Measurements from ENCODE around the gene BCAS3. TPM values are rescaled to one million over a fixed set of nuclear protein-coding genes. Genes with fewer than 3 reads are reported as not detected.

The BCAS3 gene
- total RNA-seq, 2 experiments from 2014 or later = 13.7 to 25.8 TPM

GRCh38 chr17:61406537-61406845 lies 728.8 kb downstream of the BCAS3 start:
- Mint-ChIP-seq H3K4me1 (peaks cover 30% of the 10 kb centered on the region), H3K27me3 (peaks cover 75% of the 10 kb centered on the region), H3K27ac (no peak overlapping the region), H3K4me3 (no peak overlapping the region), H3K9me3 (ENCODE audit: low read depth) (no peaks in the 10 kb centered on the region), H3K36me3 (no peaks in the 10 kb centered on the region)
- no peak for ATAC-seq
- DNase-seq = no peak
- CTCF ChIA-PET = interaction anchor here (1.2 kb wide), 1 partner anchor 8 kb away, joined by 3 read pairs; no protein-coding TSS in a partner anchor

DNA sequence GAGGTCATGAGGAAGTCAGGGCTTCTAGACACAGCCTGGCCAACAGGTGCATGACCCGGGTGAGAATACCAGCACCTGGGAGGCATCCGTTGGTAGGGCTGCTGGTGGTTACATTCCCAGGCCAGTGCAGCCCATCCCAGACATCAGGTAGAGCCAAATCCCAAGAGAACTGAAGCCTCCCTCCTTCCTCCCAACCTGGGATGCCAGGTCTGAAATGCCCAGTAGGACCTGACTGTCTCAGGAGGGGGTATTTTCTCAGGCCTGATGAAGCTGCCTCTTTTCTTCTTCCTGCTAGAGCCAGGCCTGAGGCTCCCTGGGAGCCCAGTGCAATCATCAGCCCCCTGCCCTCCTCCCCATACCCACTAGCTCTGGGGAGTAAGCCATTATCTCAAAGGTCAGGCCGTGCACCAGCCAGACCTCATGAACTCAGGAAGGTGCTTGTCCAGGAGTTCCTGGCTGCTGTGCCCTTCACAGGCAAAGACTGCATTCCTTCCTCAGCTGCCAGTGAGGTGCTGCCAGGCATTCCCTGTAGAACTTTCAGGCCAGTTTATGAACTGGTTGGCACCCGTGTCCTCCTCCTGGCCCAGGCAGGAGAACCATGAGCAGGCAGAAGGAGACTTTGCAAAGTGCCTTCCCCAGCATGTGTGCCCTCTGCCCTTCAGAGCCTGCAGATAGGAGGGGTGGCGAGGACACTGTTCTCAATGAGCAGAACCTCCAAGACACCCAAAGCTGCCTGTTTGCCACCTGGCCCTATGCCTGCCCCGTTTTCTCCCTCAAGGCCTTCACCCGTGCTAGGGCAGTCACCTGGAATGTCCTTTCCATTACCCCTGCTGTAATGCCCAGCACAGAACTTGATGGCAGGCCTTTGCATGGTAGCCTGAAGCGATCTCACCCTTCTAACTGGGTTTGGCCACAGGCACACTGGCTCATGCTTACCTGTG lies 729.6 kb downstream of the BCAS3 start:
- CTCF ChIA-PET = interaction anchor here (1.2 kb wide), 1 partner anchor 8 kb away, joined by 3 read pairs; no protein-coding TSS in a partner anchor
- H3K36me3 Mint-ChIP-seq = no peaks in the 10 kb centered on the region

GRCh38 chr17:61408151-61409041 lies 730.7 kb downstream of the BCAS3 start:
- ATAC-seq (no peak), DNase-seq (no peak)
- CTCF ChIA-PET = interaction anchor here (1.0 to 2.2 kb wide), 8 partner anchors 8 to 437 kb away, joined by 3 to 10 read pairs (median 6); partner anchors contain the start of gene TBX2

More for the DNA sequence above, 729.6 kb downstream of the BCAS3 start:
- Mint-ChIP-seq H3K27me3 (peaks cover 68% of the 10 kb centered on the region), H3K4me3 (no peak overlapping the region), H3K4me1 (peaks cover 30% of the 10 kb centered on the region), H3K27ac (no peak overlapping the region), H3K9me3 (ENCODE audit: low read depth) (no peaks in the 10 kb centered on the region)
- no peak for ATAC-seq
- DNase-seq = no peak

GRCh38 chr17:61409301-61410112 lies 731.9 kb downstream of the BCAS3 start:
- H3K27me3 Mint-ChIP-seq = peaks cover 53% of the 10 kb centered on the region
- H3K4me3 Mint-ChIP-seq = peak overlapping the region; percentile 55
- H3K9me3 Mint-ChIP-seq (ENCODE audit: low read depth) = no peaks in the 10 kb centered on the region
- H3K36me3 Mint-ChIP-seq = peaks cover 2% of the 10 kb centered on the region
- H3K4me1 Mint-ChIP-seq = peaks cover 15% of the 10 kb centered on the region
- no peak for DNase-seq
- ATAC-seq = peak; percentile 40
- H3K27ac Mint-ChIP-seq = no peak overlapping the region
- CTCF ChIA-PET = interaction anchor here (1.3 to 2.2 kb wide), 8 partner anchors 9 to 438 kb away, joined by 3 to 10 read pairs (median 6); partner anchors contain the start of gene TBX2

More at GRCh38 chr17:61408151-61409041, 730.7 kb downstream of the BCAS3 start:
- Mint-ChIP-seq H3K9me3 (ENCODE audit: low read depth) (no peaks in the 10 kb centered on the region), H3K4me1 (peaks cover 22% of the 10 kb centered on the region), H3K27me3 (peaks cover 62% of the 10 kb centered on the region), H3K36me3 (peaks cover under 1% of the 10 kb centered on the region), H3K4me3 (peak overlapping the region; percentile 59), H3K27ac (no peak overlapping the region)

GRCh38 chr17:61410141-61411010 lies 732.7 kb downstream of the BCAS3 start:
- Mint-ChIP-seq H3K9me3 (ENCODE audit: low read depth) (no peaks in the 10 kb centered on the region), H3K4me3 (peak overlapping the region; percentile 55), H3K36me3 (peaks cover 2% of the 10 kb centered on the region), H3K27ac (no peak overlapping the region), H3K4me1 (peaks cover 15% of the 10 kb centered on the region), H3K27me3 (peaks cover 51% of the 10 kb centered on the region)
- CTCF ChIA-PET = interaction anchor here (1.4 to 2.2 kb wide), 8 partner anchors 10 to 439 kb away, joined by 3 to 10 read pairs (median 7); partner anchors contain the start of gene TBX2
- ATAC-seq = peak; percentile 44
- DNase-seq = peak; percentile 78

DNA sequence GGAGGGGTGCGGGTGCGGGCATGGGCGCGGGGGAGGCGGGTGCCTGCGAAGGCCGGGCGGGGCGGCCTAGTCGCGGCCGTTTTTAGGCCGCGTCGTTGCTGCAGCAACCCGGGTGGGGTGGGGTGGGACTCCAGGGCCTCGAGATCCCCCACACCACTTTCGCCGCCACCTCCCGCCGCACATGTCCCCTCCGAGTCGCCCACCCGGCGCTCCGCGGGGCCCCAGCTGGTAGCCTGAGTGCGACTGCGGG lies 733.3 kb downstream of the BCAS3 start:
- no peaks in the 10 kb centered on the region for H3K9me3 Mint-ChIP-seq (ENCODE audit: low read depth)
- ATAC-seq = no peak
- H3K4me3 Mint-ChIP-seq = no peak overlapping the region
- CTCF ChIA-PET = interaction anchor here (1.4 to 1.8 kb wide), 4 partner anchors 10 to 165 kb away, joined by 3 to 10 read pairs (median 7); no protein-coding TSS in a partner anchor
- H3K4me1 Mint-ChIP-seq = peaks cover 15% of the 10 kb centered on the region
- no peak for DNase-seq
- no peak overlapping the region for H3K27ac Mint-ChIP-seq
- peaks cover 48% of the 10 kb centered on the region for H3K27me3 Mint-ChIP-seq
- H3K36me3 Mint-ChIP-seq = peaks cover 2% of the 10 kb centered on the region

DNA sequence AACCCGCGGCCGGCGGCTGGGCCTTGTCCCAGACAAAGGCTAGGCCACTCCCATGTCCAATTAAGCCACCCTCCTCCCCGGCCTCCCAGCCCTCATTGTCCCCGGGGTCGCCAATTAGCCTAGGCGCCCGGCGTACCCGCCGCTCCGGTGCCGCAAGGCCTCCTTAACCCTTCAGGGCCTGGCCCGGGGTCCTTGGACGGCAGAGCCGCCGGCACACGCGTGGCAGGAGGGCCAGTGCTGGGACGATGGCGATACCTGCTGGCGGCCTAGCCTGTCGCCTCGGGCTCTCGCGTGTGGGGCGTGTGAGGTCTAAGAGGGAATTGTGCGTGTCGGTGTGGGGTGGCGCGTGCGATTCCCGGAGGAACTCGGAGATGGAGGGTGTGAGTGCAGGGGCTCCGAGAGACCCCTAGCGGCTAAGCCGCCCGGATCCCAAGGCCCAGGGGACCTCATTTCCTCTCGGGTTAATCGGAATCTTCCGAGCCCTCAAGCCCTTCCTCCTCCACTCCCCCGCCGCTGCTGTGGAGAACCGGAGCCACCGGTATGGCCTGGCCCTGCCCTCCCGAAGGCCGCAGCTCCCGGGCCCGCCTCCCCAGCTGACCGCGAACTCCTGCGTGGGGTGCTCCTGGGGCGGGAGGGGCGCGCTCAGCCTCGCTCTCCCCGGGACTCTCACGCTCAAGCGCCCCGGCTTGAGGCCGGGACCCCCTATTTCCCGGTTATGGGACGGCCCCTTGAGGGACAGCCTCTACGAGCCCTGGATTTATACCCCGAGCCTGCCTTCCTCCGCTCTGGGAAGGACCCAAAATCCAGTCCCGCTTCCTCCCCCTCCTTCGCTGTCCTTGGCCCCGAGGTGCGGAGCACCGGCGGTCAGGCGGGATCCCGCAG lies 733.9 kb downstream of the BCAS3 start:
- Mint-ChIP-seq H3K27me3 (peaks cover 42% of the 10 kb centered on the region), H3K36me3 (peaks cover 2% of the 10 kb centered on the region), H3K27ac (no peak overlapping the region), H3K9me3 (ENCODE audit: low read depth) (no peaks in the 10 kb centered on the region), H3K4me3 (peak overlapping the region; percentile 55), H3K4me1 (peaks cover 15% of the 10 kb centered on the region)
- CTCF ChIA-PET = interaction anchor here (0.6 to 2.3 kb wide), 25 partner anchors 9 to 440 kb away, joined by 3 to 12 read pairs (median 4); partner anchors contain the start of gene TBX4
- DNase-seq (peak; percentile 51), ATAC-seq (peak; percentile 20)

- peak; percentile 78 for DNase-seq
- Mint-ChIP-seq H3K4me1 (peaks cover 15% of the 10 kb centered on the region), H3K36me3 (peaks cover 2% of the 10 kb centered on the region), H3K27ac (no peak overlapping the region), H3K9me3 (ENCODE audit: low read depth) (no peaks in the 10 kb centered on the region), H3K4me3 (peak overlapping the region; percentile 46), H3K27me3 (peaks cover 39% of the 10 kb centered on the region)
- CTCF ChIA-PET = interaction anchor here (0.6 to 2.3 kb wide), 29 partner anchors 8 to 697 kb away, joined by 3 to 12 read pairs (median 4); partner anchors contain the start of gene TBX4
- ATAC-seq = peak; percentile 74
Measured at GRCh38 chr17:61412143-61412859, 734.6 kb downstream of the BCAS3 start.

DNA sequence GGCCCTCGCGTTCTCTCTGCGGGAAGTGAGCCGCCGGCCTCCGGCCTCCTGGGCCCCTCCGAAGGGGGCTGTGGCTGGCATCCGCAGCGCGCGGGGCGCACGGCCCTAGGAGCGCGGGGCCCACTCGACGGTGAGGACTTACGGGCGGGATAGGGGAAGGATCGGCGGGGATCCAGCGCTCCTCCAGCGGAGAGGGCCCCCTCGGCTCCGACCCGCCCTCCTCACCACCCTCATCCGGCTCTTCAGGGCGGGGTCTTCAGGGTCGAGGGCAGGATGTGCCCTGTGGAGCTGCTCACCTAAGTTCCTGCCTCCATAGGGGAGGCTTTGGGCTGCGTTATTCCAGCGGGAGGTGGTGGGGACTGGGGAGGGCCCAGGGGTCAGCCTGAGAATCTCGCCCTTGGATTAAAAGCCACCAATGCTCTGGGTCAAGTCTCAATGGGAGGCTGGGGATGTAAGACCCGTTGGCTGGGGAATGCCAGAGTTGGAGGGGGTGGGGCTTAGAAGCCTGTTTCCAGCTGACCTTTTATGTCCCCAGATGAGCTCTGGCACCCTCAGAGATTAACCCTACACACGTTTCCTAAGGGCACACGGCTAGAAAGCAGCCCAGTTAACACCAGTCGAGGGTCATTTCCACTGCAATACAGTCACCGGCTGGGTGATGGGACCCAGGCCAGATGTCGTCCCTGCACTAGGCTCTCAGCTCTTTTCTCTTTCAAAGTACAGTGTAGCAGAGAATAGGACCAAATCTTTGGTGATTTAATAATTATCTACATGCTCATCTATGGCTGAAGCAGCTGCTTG lies 735.4 kb downstream of the BCAS3 start:
- CTCF ChIA-PET = interaction anchor here (0.6 to 2.3 kb wide), 21 partner anchors 12 to 696 kb away, joined by 3 to 12 read pairs (median 4); partner anchors contain the start of gene TBX4
- Mint-ChIP-seq H3K9me3 (ENCODE audit: low read depth) (no peaks in the 10 kb centered on the region), H3K4me1 (peaks cover 15% of the 10 kb centered on the region), H3K27me3 (peaks cover 34% of the 10 kb centered on the region), H3K36me3 (peaks cover 2% of the 10 kb centered on the region), H3K4me3 (peak overlapping the region; percentile 40), H3K27ac (no peak overlapping the region)
- peak; percentile 3 for ATAC-seq
- DNase-seq = peak; percentile 38

- Mint-ChIP-seq H3K36me3 (peaks cover 2% of the 10 kb centered on the region), H3K27me3 (peaks cover 32% of the 10 kb centered on the region), H3K4me1 (peaks cover 13% of the 10 kb centered on the region), H3K4me3 (no peak overlapping the region), H3K9me3 (ENCODE audit: low read depth) (no peaks in the 10 kb centered on the region), H3K27ac (no peak overlapping the region)
- DNase-seq (no peak), ATAC-seq (no peak)
- CTCF ChIA-PET = interaction anchor here (1.0 to 2.3 kb wide), 7 partner anchors 14 to 696 kb away, joined by 3 to 12 read pairs (median 4); no protein-coding TSS in a partner anchor
Measured at GRCh38 chr17:61413661-61414126, 736.0 kb downstream of the BCAS3 start.

Measured in activated CD8-positive, alpha-beta memory T cell treated with anti-CD3 and anti-CD28 coated beads, Interleukin-2, amount 10 ng/mL, durations not matched to agents 7 days and 5 days (primary cell).